ENCODE measurements around the gene HMGA1. TPM values are rescaled to one million over a fixed set of nuclear protein-coding genes. Genes with fewer than 3 reads are reported as not detected.

Gene HMGA1
- total and polyA plus RNA-seq, 2 of the 13 experiments (the other 11 are each of a cell fraction or from before 2014, with no cell fraction given) = 117 to 145 TPM

GRCh38 chr6:34292954-34293353, 56.3 kb downstream of the HMGA1 start:
- no TSS peak for BruUV-seq (replicated peaks)
- Histone ChIP-seq H3K9ac (ENCODE audit: insufficient read depth, low read depth, low read length) (no peak overlapping the region), H3K36me3 (replicated peaks in 1 of 2; ENCODE audit: control insufficient read depth in 1 of 2, insufficient read depth in 2 of 2, low read length in 2 of 2) (peaks cover 17 to 51% of the 10 kb centered on the region in 2 experiments), H3K4me2 (ENCODE audit: low read depth, low read length) (no peak overlapping the region), H2AFZ (ENCODE audit: low read length) (no peak overlapping the region), H3K9me3 (ENCODE audit: low read length) (no peaks in the 10 kb centered on the region), H3K4me1 (ENCODE audit: insufficient read depth, low read length) (no peaks in the 10 kb centered on the region; the same call in 1 of the 2 replicates), H3K79me2 (ENCODE audit: insufficient read depth, low read length) (no peaks in the 10 kb centered on the region), H3K4me3 (replicated peaks in 1 of 3; ENCODE audit: insufficient read depth in 1 of 3, low read depth in 2 of 3, low read length in 3 of 3) (no peak overlapping the region), H4K20me1 (ENCODE audit: insufficient read depth, low read length) (no peaks in the 10 kb centered on the region), H3K27ac (ENCODE audit: extremely low read length, insufficient read depth, low read length) (no peak overlapping the region), H3K27me3 (ENCODE audit: control insufficient read depth in 1 of 2, insufficient read depth in 2 of 2, low read length in 2 of 2) (no peaks in the 10 kb centered on the region)
- intact Hi-C loops (cut with micrococcal nuclease; ENCODE audit: unreplicated experiment) (no loop called here), in situ Hi-C loops (cut with HindIII; ENCODE audit: extremely low pct_ligation_motif_present, low pct_unique_long_range_greater_than_20kb) (no loop called here)
- DNase-seq (ENCODE audit: low spot score) = no peak
- WGBS (ENCODE audit: low lambda C conversion rate) = 93% methylated on average over 3 of the region's 3 CpGs
- ATAC-seq = no peak
- CTCF ChIA-PET (ENCODE audit: low intra/inter-chr PET ratio, low total read pairs) = no interaction called here
- POLR2A ChIA-PET = no interaction called here
- no peak for FAIRE-seq
- TF ChIP-seq, protein P1, sequence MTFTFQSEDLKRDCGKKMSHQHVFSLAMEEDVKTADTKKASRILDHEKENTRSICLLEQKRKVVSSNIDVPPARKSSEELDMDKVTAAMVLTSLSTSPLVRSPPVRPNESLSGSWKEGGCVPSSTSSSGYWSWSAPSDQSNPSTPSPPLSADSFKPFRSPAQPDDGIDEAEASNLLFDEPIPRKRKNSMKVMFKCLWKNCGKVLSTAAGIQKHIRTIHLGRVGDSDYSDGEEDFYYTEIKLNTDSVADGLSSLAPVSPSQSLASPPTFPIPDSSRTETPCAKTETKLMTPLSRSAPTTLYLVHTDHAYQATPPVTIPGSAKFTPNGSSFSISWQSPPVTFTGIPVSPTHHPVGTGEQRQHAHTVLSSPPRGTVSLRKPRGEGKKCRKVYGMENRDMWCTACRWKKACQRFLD (CRISPR knock-in tag; IDR thresholded peaks at IDR 0.05; ENCODE audit: borderline replicate concordance) = no peak
- TF ChIP-seq MXD1 (CRISPR knock-in tag; IDR thresholded peaks at IDR 0.05) (no peak), ATRX (CRISPR knock-in tag; IDR thresholded peaks at IDR 0.05; ENCODE audit: borderline replicate concordance) (no peak), ZZZ3 (CRISPR knock-in tag; IDR thresholded peaks at IDR 0.05; ENCODE audit: borderline replicate concordance) (no peak), ZNF17 (CRISPR knock-in tag; IDR thresholded peaks at IDR 0.05) (no peak), KAT7 (CRISPR knock-in tag; IDR thresholded peaks at IDR 0.05; ENCODE audit: borderline replicate concordance) (no peak), PCBP1 (IDR thresholded peaks at IDR 0.05; ENCODE audit: borderline replicate concordance, low read depth, low read length) (no peak)
- TF ChIP-seq, protein P2, sequence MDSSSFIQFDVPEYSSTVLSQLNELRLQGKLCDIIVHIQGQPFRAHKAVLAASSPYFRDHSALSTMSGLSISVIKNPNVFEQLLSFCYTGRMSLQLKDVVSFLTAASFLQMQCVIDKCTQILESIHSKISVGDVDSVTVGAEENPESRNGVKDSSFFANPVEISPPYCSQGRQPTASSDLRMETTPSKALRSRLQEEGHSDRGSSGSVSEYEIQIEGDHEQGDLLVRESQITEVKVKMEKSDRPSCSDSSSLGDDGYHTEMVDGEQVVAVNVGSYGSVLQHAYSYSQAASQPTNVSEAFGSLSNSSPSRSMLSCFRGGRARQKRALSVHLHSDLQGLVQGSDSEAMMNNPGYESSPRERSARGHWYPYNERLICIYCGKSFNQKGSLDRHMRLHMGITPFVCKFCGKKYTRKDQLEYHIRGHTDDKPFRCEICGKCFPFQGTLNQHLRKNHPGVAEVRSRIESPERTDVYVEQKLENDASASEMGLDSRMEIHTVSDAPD (CRISPR knock-in tag; IDR thresholded peaks at IDR 0.05) = no peak
- TF ChIP-seq, protein P3, sequence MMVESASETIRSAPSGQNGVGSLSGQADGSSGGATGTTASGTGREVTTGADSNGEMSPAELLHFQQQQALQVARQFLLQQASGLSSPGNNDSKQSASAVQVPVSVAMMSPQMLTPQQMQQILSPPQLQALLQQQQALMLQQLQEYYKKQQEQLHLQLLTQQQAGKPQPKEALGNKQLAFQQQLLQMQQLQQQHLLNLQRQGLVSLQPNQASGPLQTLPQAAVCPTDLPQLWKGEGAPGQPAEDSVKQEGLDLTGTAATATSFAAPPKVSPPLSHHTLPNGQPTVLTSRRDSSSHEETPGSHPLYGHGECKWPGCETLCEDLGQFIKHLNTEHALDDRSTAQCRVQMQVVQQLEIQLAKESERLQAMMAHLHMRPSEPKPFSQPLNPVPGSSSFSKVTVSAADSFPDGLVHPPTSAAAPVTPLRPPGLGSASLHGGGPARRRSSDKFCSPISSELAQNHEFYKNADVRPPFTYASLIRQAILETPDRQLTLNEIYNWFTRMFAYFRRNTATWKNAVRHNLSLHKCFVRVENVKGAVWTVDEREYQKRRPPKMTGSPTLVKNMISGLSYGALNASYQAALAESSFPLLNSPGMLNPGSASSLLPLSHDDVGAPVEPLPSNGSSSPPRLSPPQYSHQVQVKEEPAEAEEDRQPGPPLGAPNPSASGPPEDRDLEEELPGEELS (CRISPR knock-in tag; IDR thresholded peaks at IDR 0.05) = no peak
- TF ChIP-seq, protein P4, sequence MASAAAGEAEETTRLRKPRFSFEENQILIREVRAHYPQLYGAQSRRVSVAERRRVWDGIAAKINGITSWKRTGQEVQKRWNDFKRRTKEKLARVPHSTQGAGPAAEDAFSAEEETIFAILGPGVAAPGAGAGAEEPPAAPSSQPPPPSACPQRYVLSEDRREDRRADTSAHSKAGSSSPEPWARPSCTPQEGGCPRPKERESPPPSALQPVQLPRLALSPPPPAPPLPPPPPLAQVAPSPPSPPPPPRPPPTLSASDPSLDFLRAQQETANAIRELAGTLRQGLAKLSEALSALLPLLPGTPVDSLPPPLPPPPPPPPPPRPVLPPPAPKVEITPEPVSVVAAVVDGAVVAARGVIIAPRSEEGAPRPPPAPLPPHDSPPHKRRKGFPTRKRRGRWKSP (CRISPR knock-in tag; IDR thresholded peaks at IDR 0.05) = no peak
- TF ChIP-seq, protein P5, sequence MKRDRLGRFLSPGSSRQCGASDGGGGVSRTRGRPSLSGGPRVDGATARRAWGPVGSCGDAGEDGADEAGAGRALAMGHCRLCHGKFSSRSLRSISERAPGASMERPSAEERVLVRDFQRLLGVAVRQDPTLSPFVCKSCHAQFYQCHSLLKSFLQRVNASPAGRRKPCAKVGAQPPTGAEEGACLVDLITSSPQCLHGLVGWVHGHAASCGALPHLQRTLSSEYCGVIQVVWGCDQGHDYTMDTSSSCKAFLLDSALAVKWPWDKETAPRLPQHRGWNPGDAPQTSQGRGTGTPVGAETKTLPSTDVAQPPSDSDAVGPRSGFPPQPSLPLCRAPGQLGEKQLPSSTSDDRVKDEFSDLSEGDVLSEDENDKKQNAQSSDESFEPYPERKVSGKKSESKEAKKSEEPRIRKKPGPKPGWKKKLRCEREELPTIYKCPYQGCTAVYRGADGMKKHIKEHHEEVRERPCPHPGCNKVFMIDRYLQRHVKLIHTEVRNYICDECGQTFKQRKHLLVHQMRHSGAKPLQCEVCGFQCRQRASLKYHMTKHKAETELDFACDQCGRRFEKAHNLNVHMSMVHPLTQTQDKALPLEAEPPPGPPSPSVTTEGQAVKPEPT (CRISPR knock-in tag; IDR thresholded peaks at IDR 0.05; ENCODE audit: low read depth) = no peak

All from HepG2 (cell line).